Neural cell (in vitro differentiated cells): ENCODE measurements around the gene KIF23. TPM values are rescaled to one million over a fixed set of nuclear protein-coding genes. Genes with fewer than 3 reads are reported as not detected.

Source experiments
- H2AFZ ChIP-seq: fragments of 200-600, 300-800 bp; sonication (generic), shearing (Covaris generic); 2 replicates; pipeline ENCODE4 v1.6.0; 2014; ENCODE audit warnings: low read depth, mild to moderate bottlenecking, antibody characterized with exemption, low read length, moderate library complexity
- H3F3A ChIP-seq: fragments of 200-600 bp; shearing (Covaris generic); 2 replicates; pipeline ENCODE4 v1.6.1; 2016; ENCODE audit warnings: mild to moderate bottlenecking, moderate library complexity, mixed read lengths, antibody characterized with exemption, low read length; ENCODE audit not compliant: insufficient read depth, poor library complexity, severe bottlenecking
- H3K27ac ChIP-seq: fragments of 200-600, 300-800 bp; sonication (generic), shearing (Covaris generic); 2 replicates; pipeline ENCODE4 v1.5.1; 2014; ENCODE audit warnings: mild to moderate bottlenecking, low read length, moderate library complexity
- H3K27me3 ChIP-seq: fragments of 300-800, 200-600 bp; sonication (generic), shearing (Covaris generic); 2 replicates; pipeline ENCODE4 v1.6.0; 2014; ENCODE audit warnings: mild to moderate bottlenecking, low read depth, low read length, moderate library complexity; ENCODE audit not compliant: insufficient read depth
- H3K36me3 ChIP-seq: fragments of 300-800, 200-600 bp; sonication (generic), shearing (Covaris generic); 2 replicates; pipeline ENCODE4 v1.5.1; 2014; ENCODE audit warnings: mild to moderate bottlenecking, antibody characterized with exemption, low read length, moderate library complexity; ENCODE audit not compliant: insufficient read depth
- H3K4me2 ChIP-seq: fragments of 300-800, 200-600 bp; sonication (generic), shearing (Covaris generic); 2 replicates; pipeline ENCODE4 v1.6.0; 2014; ENCODE audit warnings: mild to moderate bottlenecking, low read length
- H3K4me3 ChIP-seq: fragments of 300-800, 200-600 bp; sonication (generic), shearing (Covaris generic); 2 replicates; pipeline ENCODE4 v1.5.1; 2014; ENCODE audit warnings: mild to moderate bottlenecking, low read length, moderate library complexity
- H3K79me2 ChIP-seq: fragments of 200-600 bp; shearing (Covaris generic); replicated peaks from 2 replicates; pipeline ENCODE4 v1.6.0; 2014; ENCODE audit warnings: mild to moderate bottlenecking, low read length, moderate library complexity; ENCODE audit not compliant: insufficient read depth
- H3K9ac ChIP-seq: fragments of 300-800, 200-600 bp; sonication (generic), shearing (Covaris generic); 2 replicates; pipeline ENCODE4 v1.6.1; 2016; ENCODE audit warnings: mild to moderate bottlenecking, low read length, mixed read lengths
- H3K9me2 ChIP-seq: fragments of 200-600 bp; shearing (Covaris generic); 2 replicates; pipeline ENCODE4 v1.6.1; 2016; ENCODE audit warnings: mild to moderate bottlenecking, low read length, mixed read lengths; ENCODE audit not compliant: insufficient read depth
- H3K9me3 ChIP-seq: fragments of 200-600, 300-800 bp; sonication (generic), shearing (Covaris generic); 2 replicates; pipeline ENCODE4 v1.6.1; 2016; ENCODE audit warnings: mild to moderate bottlenecking, mixed run types, low read length, moderate library complexity, mixed read lengths
- H4K20me1 ChIP-seq: fragments of 200-600 bp; shearing (Covaris generic); 2 replicates; pipeline ENCODE4 v1.6.1; 2016; ENCODE audit warnings: mild to moderate bottlenecking, mixed run types; ENCODE audit not compliant: insufficient read depth
- EP300 ChIP-seq: fragments of 450-650 bp; conservative IDR thresholded peaks from 2 replicates; pipeline ENCODE4 v1.6.1; 2014; ENCODE audit warnings: antibody characterized with exemption, mild to moderate bottlenecking, moderate library complexity; ENCODE audit not compliant: poor library complexity, severe bottlenecking
- EZH2 ChIP-seq: fragments of 200-600, 300-800 bp; shearing (Covaris generic), sonication (generic); IDR thresholded peaks from 2 replicates; pipeline ENCODE4 v1.6.1; 2014; ENCODE audit warnings: antibody characterized with exemption, low read length, borderline replicate concordance, mild to moderate bottlenecking; ENCODE audit not compliant: insufficient read depth, poor library complexity, severe bottlenecking
- MXI1 ChIP-seq: fragments of 450-650 bp; conservative IDR thresholded peaks from 2 replicates; pipeline ENCODE4 v1.6.1; 2014; ENCODE audit warnings: antibody characterized with exemption, mild to moderate bottlenecking; ENCODE audit not compliant: poor library complexity, severe bottlenecking
- POLR2AphosphoS5 ChIP-seq: IDR thresholded peaks from 2 replicates; pipeline ENCODE4 v1.6.1; 2012
- RAD21 ChIP-seq: fragments of 450-650 bp; conservative IDR thresholded peaks from 2 replicates; pipeline ENCODE4 v1.6.1; 2014; ENCODE audit warnings: antibody characterized with exemption, mild to moderate bottlenecking, moderate library complexity
- REST ChIP-seq: IDR thresholded peaks from 2 replicates; pipeline ENCODE4 v1.6.1; 2012; ENCODE audit warnings: borderline replicate concordance
- SMC3 ChIP-seq: fragments of 450-650 bp; conservative IDR thresholded peaks from 2 replicates; pipeline ENCODE4 v1.6.1; 2014; ENCODE audit warnings: antibody characterized with exemption, mild to moderate bottlenecking, moderate library complexity; ENCODE audit not compliant: poor library complexity
- TAF1 ChIP-seq: IDR thresholded peaks from 2 replicates; pipeline ENCODE4 v1.6.1; 2012; ENCODE audit warnings: low read depth
- polyA plus RNA-seq: library from polyadenylated mRNA; depleted of rRNA; stranded (reverse); fragments of >200 nt; gene quantifications from 2 replicates; pipeline ENCODE4 v1.2.3, GENCODE V29; 2014

The KIF23 gene
- polyA plus RNA-seq, 1 donor from 2014 or later, result 1.7 TPM

GRCh38 chr15:69456208-69457166 lies 42.3 kb downstream of the KIF23 start:
- H3K79me2 ChIP-seq, result peaks cover 25% of the 10 kb centered on the region
- no peaks in the 10 kb centered on the region for H4K20me1 ChIP-seq

GRCh38 chr15:69457304-69458280 lies 43.4 kb downstream of the KIF23 start:
- Histone ChIP-seq H3K9ac (no peak overlapping the region), H3K36me3 (no peaks in the 10 kb centered on the region), H3K27ac (no peak overlapping the region), H3K9me3 (no peaks in the 10 kb centered on the region), H3K4me2 (no peak overlapping the region), H4K20me1 (no peaks in the 10 kb centered on the region), H3K79me2 (peaks cover 25% of the 10 kb centered on the region), H3K9me2 (no peaks in the 10 kb centered on the region), H3K4me3 (no peak overlapping the region), H3F3A (no peaks in the 10 kb centered on the region), H2AFZ (no peak overlapping the region), H3K27me3 (no peaks in the 10 kb centered on the region)
- no peak for TF ChIP-seq RAD21
- no peak for TF ChIP-seq REST
- TF ChIP-seq SMC3, result no peak
- no peak for TF ChIP-seq POLR2AphosphoS5
- TF ChIP-seq EZH2, result no peak
- no peak for TF ChIP-seq EP300
- no peak for TF ChIP-seq MXI1
- no peak for TF ChIP-seq TAF1

More at GRCh38 chr15:69456208-69457166, 42.3 kb downstream of the KIF23 start:
- Histone ChIP-seq H3F3A (no peaks in the 10 kb centered on the region), H3K27ac (no peak overlapping the region), H3K9me2 (no peaks in the 10 kb centered on the region), H3K9me3 (no peaks in the 10 kb centered on the region), H3K36me3 (no peaks in the 10 kb centered on the region), H3K27me3 (no peaks in the 10 kb centered on the region), H3K4me2 (no peak overlapping the region), H3K4me3 (no peak overlapping the region), H3K9ac (no peak overlapping the region), H2AFZ (no peak overlapping the region)
- no peak for TF ChIP-seq TAF1
- no peak for TF ChIP-seq POLR2AphosphoS5
- no peak for TF ChIP-seq RAD21
- TF ChIP-seq SMC3, result no peak
- no peak for TF ChIP-seq MXI1
- TF ChIP-seq EP300, result no peak
- TF ChIP-seq REST, result no peak
- TF ChIP-seq EZH2, result no peak
